ENCODE measurements around the gene DCTN4. TPM values are rescaled to one million over a fixed set of nuclear protein-coding genes. Genes with fewer than 3 reads are reported as not detected.

Gene DCTN4
- total and polyA plus RNA-seq, 4 donors, result 17.3 to 66.4 (median 40.1) TPM

- Histone ChIP-seq H3K4me1 (ENCODE audit: control insufficient read depth in 1 of 2, insufficient read depth in 2 of 2, low read length in 2 of 2) (no peaks in the 10 kb centered on the region), H3K4me3 (ENCODE audit: low read length in 2 of 2) (no peak overlapping the region), H3K36me3 (ENCODE audit: control insufficient read depth in 1 of 2, insufficient read depth in 2 of 2, low read length in 1 of 2) (peaks cover 2 to 4% of the 10 kb centered on the region in 2 donors), H3K27ac (ENCODE audit: low read depth in 1 of 2, low read length in 2 of 2) (no peak overlapping the region), H3K9me3 (ENCODE audit: control insufficient read depth, low read length) (no peaks in the 10 kb centered on the region), H3K27me3 (ENCODE audit: control insufficient read depth in 1 of 2, insufficient read depth in 2 of 2, low read length in 1 of 2) (no peaks in the 10 kb centered on the region)
- DNase-seq (peak in 1 of 2 donors; percentile 86), ATAC-seq (ENCODE audit: low FRiP score) (peak; percentile 60)
- intact Hi-C loops (cut with DNase I), result no loop called here
- WGBS, 2 donors, result 93 to 94% methylated on average over 7 of the region's 7 CpGs
Measured at GRCh38 chr5:150734579-150735384, 24.0 kb downstream of the DCTN4 start.

- Histone ChIP-seq H3K27ac (ENCODE audit: low read depth in 1 of 2, low read length in 2 of 2) (no peak overlapping the region), H3K4me3 (ENCODE audit: low read length in 2 of 2) (no peak overlapping the region), H3K36me3 (ENCODE audit: control insufficient read depth in 1 of 2, insufficient read depth in 2 of 2, low read length in 1 of 2) (peaks cover 2 to 6% of the 10 kb centered on the region in 2 donors), H3K9me3 (ENCODE audit: control insufficient read depth, low read length) (no peaks in the 10 kb centered on the region), H3K4me1 (ENCODE audit: control insufficient read depth in 1 of 2, insufficient read depth in 2 of 2, low read length in 2 of 2) (no peaks in the 10 kb centered on the region), H3K27me3 (ENCODE audit: control insufficient read depth in 1 of 2, insufficient read depth in 2 of 2, low read length in 1 of 2) (no peaks in the 10 kb centered on the region)
- ATAC-seq (ENCODE audit: low FRiP score) (no peak), DNase-seq (no peak)
- 87% methylated on average over 6 of the region's 6 CpGs for WGBS, 2 donors
- intact Hi-C loops (cut with DNase I), result no loop called here
Measured at GRCh38 chr5:150731669-150732242, 27.1 kb downstream of the DCTN4 start.

- Histone ChIP-seq H3K27me3 (ENCODE audit: control insufficient read depth in 1 of 2, insufficient read depth in 2 of 2, low read length in 1 of 2) (no peaks in the 10 kb centered on the region), H3K4me3 (ENCODE audit: low read length in 2 of 2) (no peak overlapping the region), H3K4me1 (ENCODE audit: control insufficient read depth in 1 of 2, insufficient read depth in 2 of 2, low read length in 2 of 2) (no peaks in the 10 kb centered on the region), H3K36me3 (ENCODE audit: control insufficient read depth in 1 of 2, insufficient read depth in 2 of 2, low read length in 1 of 2) (peaks cover 2 to 6% of the 10 kb centered on the region in 2 donors), H3K9me3 (ENCODE audit: control insufficient read depth, low read length) (no peaks in the 10 kb centered on the region), H3K27ac (ENCODE audit: low read depth in 1 of 2, low read length in 2 of 2) (no peak overlapping the region)
- ATAC-seq (ENCODE audit: low FRiP score) (no peak), DNase-seq (no peak)
- WGBS, 2 donors, result 92 to 94% methylated on average over 4 of the region's 4 CpGs
- intact Hi-C loops (cut with DNase I), result no loop called here
Measured at GRCh38 chr5:150729859-150730258, 29.0 kb downstream of the DCTN4 start.

- 86 to 90% methylated on average over 2 of the region's 2 CpGs for WGBS, 2 donors
- Histone ChIP-seq H3K4me3 (ENCODE audit: low read length in 2 of 2) (no peak overlapping the region), H3K27me3 (ENCODE audit: control insufficient read depth in 1 of 2, insufficient read depth in 2 of 2, low read length in 1 of 2) (no peaks in the 10 kb centered on the region), H3K27ac (ENCODE audit: low read depth in 1 of 2, low read length in 2 of 2) (no peak overlapping the region), H3K9me3 (ENCODE audit: control insufficient read depth, low read length) (no peaks in the 10 kb centered on the region), H3K4me1 (ENCODE audit: control insufficient read depth in 1 of 2, insufficient read depth in 2 of 2, low read length in 2 of 2) (no peaks in the 10 kb centered on the region), H3K36me3 (ENCODE audit: control insufficient read depth in 1 of 2, insufficient read depth in 2 of 2, low read length in 1 of 2) (peaks cover 2 to 3% of the 10 kb centered on the region in 2 donors)
- no peak for DNase-seq
- no peak for ATAC-seq (ENCODE audit: low FRiP score)
- intact Hi-C loops (cut with DNase I), result no loop called here
Measured at GRCh38 chr5:150723845-150724244, 35.0 kb downstream of the DCTN4 start.

- intact Hi-C loops (cut with DNase I), result no loop called here
- ATAC-seq (ENCODE audit: low FRiP score) (no peak), DNase-seq (no peak)
- H3K36me3 ChIP-seq (ENCODE audit: control insufficient read depth in 1 of 2, insufficient read depth in 2 of 2, low read length in 1 of 2), result peaks cover 6 to 8% of the 10 kb centered on the region in 2 donors
- H3K27ac ChIP-seq (ENCODE audit: low read depth in 1 of 2, low read length in 2 of 2), result no peak overlapping the region
- no peaks in the 10 kb centered on the region for H3K9me3 ChIP-seq (ENCODE audit: control insufficient read depth, low read length)
- WGBS, 2 donors, result 44 to 50% methylated on average over 2 of the region's 2 CpGs
- no peaks in the 10 kb centered on the region for H3K27me3 ChIP-seq (ENCODE audit: control insufficient read depth in 1 of 2, insufficient read depth in 2 of 2, low read length in 1 of 2)
- H3K4me3 ChIP-seq (ENCODE audit: low read length in 2 of 2), result no peak overlapping the region
- H3K4me1 ChIP-seq (ENCODE audit: control insufficient read depth in 1 of 2, insufficient read depth in 2 of 2, low read length in 2 of 2), result no peaks in the 10 kb centered on the region
Measured at GRCh38 chr5:150710165-150710564, 48.7 kb downstream of the DCTN4 start.

GRCh38 chr5:150706776-150707390, 51.9 kb downstream of the DCTN4 start:
- Histone ChIP-seq H3K27ac (ENCODE audit: low read depth in 1 of 2, low read length in 2 of 2) (no peak overlapping the region), H3K4me3 (ENCODE audit: low read length in 2 of 2) (no peak overlapping the region), H3K27me3 (ENCODE audit: control insufficient read depth in 1 of 2, insufficient read depth in 2 of 2, low read length in 1 of 2) (no peaks in the 10 kb centered on the region), H3K36me3 (ENCODE audit: control insufficient read depth in 1 of 2, insufficient read depth in 2 of 2, low read length in 1 of 2) (peaks cover 3 to 8% of the 10 kb centered on the region in 2 donors), H3K9me3 (ENCODE audit: control insufficient read depth, low read length) (no peaks in the 10 kb centered on the region), H3K4me1 (ENCODE audit: control insufficient read depth in 1 of 2, insufficient read depth in 2 of 2, low read length in 2 of 2) (no peaks in the 10 kb centered on the region)
- 58 to 62% methylated on average over 4 of the region's 4 CpGs for WGBS, 2 donors
- intact Hi-C loops (cut with DNase I), result loop anchor here in 1 of 2 donors (10.0 kb wide), 1 partner anchor 242 kb away; no protein-coding TSS in a partner anchor
- ATAC-seq (ENCODE audit: low FRiP score), result no peak
- DNase-seq, result no peak

- no peak for DNase-seq
- Histone ChIP-seq H3K4me3 (ENCODE audit: low read length in 2 of 2) (no peak overlapping the region), H3K9me3 (ENCODE audit: control insufficient read depth, low read length) (no peaks in the 10 kb centered on the region), H3K27me3 (ENCODE audit: control insufficient read depth in 1 of 2, insufficient read depth in 2 of 2, low read length in 1 of 2) (no peaks in the 10 kb centered on the region), H3K4me1 (ENCODE audit: control insufficient read depth in 1 of 2, insufficient read depth in 2 of 2, low read length in 2 of 2) (peaks cover 0 to 3% of the 10 kb centered on the region in 2 donors), H3K36me3 (ENCODE audit: control insufficient read depth in 1 of 2, insufficient read depth in 2 of 2, low read length in 1 of 2) (peaks cover 0 to 2% of the 10 kb centered on the region in 2 donors), H3K27ac (ENCODE audit: low read depth in 1 of 2, low read length in 2 of 2) (no peak overlapping the region)
- intact Hi-C loops (cut with DNase I), result loop anchor here (5.0 to 10.0 kb wide), 4 partner anchors 74 to 239 kb away; partner anchors contain the start of gene SMIM3 (in 1 of the 2)
- no peak for ATAC-seq (ENCODE audit: low FRiP score)
- WGBS, 2 donors, result 78 to 85% methylated on average over 3 of the region's 3 CpGs
Measured at GRCh38 chr5:150703762-150704161, 55.1 kb downstream of the DCTN4 start.

- ATAC-seq (ENCODE audit: low FRiP score) (peak; percentile 99), DNase-seq (peak; percentile 96 to 97)
- WGBS, 2 donors, result 0 to 1% methylated on average over 36 to 59 of the region's 59 CpGs
- Histone ChIP-seq H3K4me1 (ENCODE audit: control insufficient read depth in 1 of 2, insufficient read depth in 2 of 2, low read length in 2 of 2) (peaks cover 0 to 3% of the 10 kb centered on the region in 2 donors), H3K27ac (ENCODE audit: low read depth in 1 of 2, low read length in 2 of 2) (peak within 1 kb of the TSS; percentile 57 to 93), H3K27me3 (ENCODE audit: control insufficient read depth in 1 of 2, insufficient read depth in 2 of 2, low read length in 1 of 2) (no peaks in the 10 kb centered on the region), H3K36me3 (ENCODE audit: control insufficient read depth in 1 of 2, insufficient read depth in 2 of 2, low read length in 1 of 2) (peaks cover 0 to 4% of the 10 kb centered on the region in 2 donors), H3K4me3 (ENCODE audit: low read length in 2 of 2) (peak within 1 kb of the TSS; percentile 68 to 94), H3K9me3 (ENCODE audit: control insufficient read depth, low read length) (no peaks in the 10 kb centered on the region)
- intact Hi-C loops (cut with DNase I), result loop anchor here (1.0 to 10.0 kb wide), 5 partner anchors 58 to 236 kb away; partner anchors contain the start of gene SMIM3 (in 1 of the 2)
Measured at GRCh38 chr5:150700594-150701377, 58.0 kb downstream of the DCTN4 start, which contains the start of gene RBM22. Gene RBM22 (minus strand): TSS chr5:150701062. CDS start chr5:150700985, 77 bp downstream.

All from aorta (tissue), 5 donors.